HepG2 (cell line): ENCODE data around the gene OR5H2.

Experiments
- ZNF720 ChIP-seq: sonication (generic); formaldehyde crosslinking; IDR thresholded peaks from 2 replicates; pipeline ENCODE4 v1.4.0; 2020; ENCODE audit warnings: missing genetic modification reagents
- TF ChIP-seq, protein P1 (sequence below): sonication (generic); formaldehyde crosslinking; IDR thresholded peaks from 2 replicates; pipeline ENCODE4 v1.4.0; 2020; ENCODE audit warnings: missing genetic modification reagents
- TF ChIP-seq, protein P2 (sequence below): sonication (generic); formaldehyde crosslinking; conservative IDR thresholded peaks from 2 replicates; pipeline ENCODE4 v1.8.0; 2022; ENCODE audit warnings: low read depth, missing genetic modification reagents

DNA sequence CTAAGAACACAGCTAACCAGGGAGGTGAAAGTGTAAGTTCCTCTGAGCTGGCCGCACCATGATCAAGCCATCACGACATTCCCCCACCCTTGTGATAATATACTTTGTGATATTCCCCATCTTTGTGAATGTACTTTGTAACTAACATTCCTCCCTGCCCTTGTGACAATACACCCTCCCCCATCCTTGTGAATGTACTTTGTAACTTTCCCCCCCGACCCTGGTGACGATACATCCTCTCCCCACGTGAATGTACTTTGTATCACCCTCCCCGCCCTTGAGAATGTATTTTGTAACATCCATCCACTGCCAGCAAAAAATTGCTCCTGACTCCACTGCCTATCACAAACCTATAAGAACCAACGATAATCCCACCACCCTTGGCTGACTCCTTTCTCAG is 38.5 kb upstream of the OR5H2 start:
- TF ChIP-seq, protein P1, sequence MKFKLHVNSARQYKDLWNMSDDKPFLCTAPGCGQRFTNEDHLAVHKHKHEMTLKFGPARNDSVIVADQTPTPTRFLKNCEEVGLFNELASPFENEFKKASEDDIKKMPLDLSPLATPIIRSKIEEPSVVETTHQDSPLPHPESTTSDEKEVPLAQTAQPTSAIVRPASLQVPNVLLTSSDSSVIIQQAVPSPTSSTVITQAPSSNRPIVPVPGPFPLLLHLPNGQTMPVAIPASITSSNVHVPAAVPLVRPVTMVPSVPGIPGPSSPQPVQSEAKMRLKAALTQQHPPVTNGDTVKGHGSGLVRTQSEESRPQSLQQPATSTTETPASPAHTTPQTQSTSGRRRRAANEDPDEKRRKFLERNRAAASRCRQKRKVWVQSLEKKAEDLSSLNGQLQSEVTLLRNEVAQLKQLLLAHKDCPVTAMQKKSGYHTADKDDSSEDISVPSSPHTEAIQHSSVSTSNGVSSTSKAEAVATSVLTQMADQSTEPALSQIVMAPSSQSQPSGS (CRISPR knock-in tag), result no peak
- no peak for TF ChIP-seq ZNF720
- TF ChIP-seq, protein P2, sequence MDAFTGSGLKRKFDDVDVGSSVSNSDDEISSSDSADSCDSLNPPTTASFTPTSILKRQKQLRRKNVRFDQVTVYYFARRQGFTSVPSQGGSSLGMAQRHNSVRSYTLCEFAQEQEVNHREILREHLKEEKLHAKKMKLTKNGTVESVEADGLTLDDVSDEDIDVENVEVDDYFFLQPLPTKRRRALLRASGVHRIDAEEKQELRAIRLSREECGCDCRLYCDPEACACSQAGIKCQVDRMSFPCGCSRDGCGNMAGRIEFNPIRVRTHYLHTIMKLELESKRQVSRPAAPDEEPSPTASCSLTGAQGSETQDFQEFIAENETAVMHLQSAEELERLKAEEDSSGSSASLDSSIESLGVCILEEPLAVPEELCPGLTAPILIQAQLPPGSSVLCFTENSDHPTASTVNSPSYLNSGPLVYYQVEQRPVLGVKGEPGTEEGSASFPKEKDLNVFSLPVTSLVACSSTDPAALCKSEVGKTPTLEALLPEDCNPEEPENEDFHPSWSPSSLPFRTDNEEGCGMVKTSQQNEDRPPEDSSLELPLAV (CRISPR knock-in tag), result no peak
